ENCODE results near the gene CLDN16.

The CLDN16 gene
- long read RNA-seq, donor 1, transcript CLDN16-201 (5 exons, 3,273 nt) = major isoform, 15 of 34 reads
- long read RNA-seq, donor 1, partial matches to known transcripts = 19 of 34 reads
- long read RNA-seq, donor 1, other reads (novel, unspliced or antisense) = 0 of 34 reads
- long read RNA-seq, donor 2, transcript CLDN16-201 (5 exons, 3,273 nt) = major isoform, 12 of 12 reads
- long read RNA-seq, donor 2, partial matches to known transcripts = 0 of 12 reads
- long read RNA-seq, donor 2, other reads (novel, unspliced or antisense) = 0 of 12 reads
- long read RNA-seq, donor 3, transcript CLDN16-201 (5 exons, 3,273 nt) = major isoform, 9 of 9 reads
- long read RNA-seq, donor 3, partial matches to known transcripts = 0 of 9 reads
- long read RNA-seq, donor 3, other reads (novel, unspliced or antisense) = 0 of 9 reads
- long read RNA-seq, donor 4, transcript CLDN16-201 (5 exons, 3,273 nt) = major isoform, 11 of 21 reads
- long read RNA-seq, donor 4, partial matches to known transcripts = 9 of 21 reads
- long read RNA-seq, donor 4, other reads (novel, unspliced or antisense) = 0 of 21 reads
- long read RNA-seq, donor 5, transcript CLDN16-201 (5 exons, 3,273 nt) = major isoform, 19 of 37 reads
- long read RNA-seq, donor 5, partial matches to known transcripts = 6 of 37 reads
- long read RNA-seq, donor 5, other reads (novel, unspliced or antisense) = 12 of 37 reads
- long read RNA-seq, donor 6, transcript CLDN16-201 (5 exons, 3,273 nt) = major isoform, 12 of 17 reads
- long read RNA-seq, donor 6, partial matches to known transcripts = 5 of 17 reads
- long read RNA-seq, donor 6, other reads (novel, unspliced or antisense) = 0 of 17 reads
- long read RNA-seq, donor 7, transcript CLDN16-201 (5 exons, 3,273 nt) = major isoform, 16 of 16 reads
- long read RNA-seq, donor 7, partial matches to known transcripts = 0 of 16 reads
- long read RNA-seq, donor 7, other reads (novel, unspliced or antisense) = 0 of 16 reads
- long read RNA-seq, donor 8, transcript CLDN16-201 (5 exons, 3,273 nt) = major isoform, 16 of 21 reads
- long read RNA-seq, donor 8, partial matches to known transcripts = 5 of 21 reads
- long read RNA-seq, donor 8, other reads (novel, unspliced or antisense) = 0 of 21 reads

GRCh38 chr3:190387578-190388213 is at the start of gene CLDN16:
CLDN16 (plus strand) TSS chr3:190388163; CDS start chr3:190388330, 167 bp downstream.
- peak; percentile 14 for DNase-seq

- no peak for DNase-seq
Measured at GRCh38 chr3:190338717-190339116, 49.2 kb upstream of the CLDN16 start.

GRCh38 chr3:190339130-190339529 is 48.8 kb upstream of the CLDN16 start:
- no peak for DNase-seq

- DNase-seq = no peak
Measured at GRCh38 chr3:190340071-190340470, 47.9 kb upstream of the CLDN16 start.

- DNase-seq = peak; percentile 37
Measured at GRCh38 chr3:190345027-190345821, 42.7 kb upstream of the CLDN16 start.

- no peak for DNase-seq
Measured at GRCh38 chr3:190345878-190346277, 42.1 kb upstream of the CLDN16 start.

- DNase-seq = no peak
Measured at GRCh38 chr3:190346541-190346940, 41.4 kb upstream of the CLDN16 start.

GRCh38 chr3:190352861-190353457 is 35.0 kb upstream of the CLDN16 start:
- no peak for DNase-seq

GRCh38 chr3:190356246-190356645 is 31.7 kb upstream of the CLDN16 start:
- no peak for DNase-seq

- DNase-seq = no peak
Measured at GRCh38 chr3:190357468-190357867, 30.5 kb upstream of the CLDN16 start.

- no peak for DNase-seq
Measured at GRCh38 chr3:190359813-190360212, 28.1 kb upstream of the CLDN16 start.

GRCh38 chr3:190360228-190360627 is 27.7 kb upstream of the CLDN16 start:
- no peak for DNase-seq

- no peak for DNase-seq
Measured at GRCh38 chr3:190361791-190362190, 26.2 kb upstream of the CLDN16 start.

- DNase-seq = no peak
Measured at GRCh38 chr3:190362258-190362657, 25.7 kb upstream of the CLDN16 start.

GRCh38 chr3:190366133-190366532 is 21.8 kb upstream of the CLDN16 start:
- no peak for DNase-seq

- DNase-seq = no peak
Measured at GRCh38 chr3:190368881-190369280, 19.1 kb upstream of the CLDN16 start.

GRCh38 chr3:190369668-190370295 is 18.2 kb upstream of the CLDN16 start:
- no peak for DNase-seq

- no peak for DNase-seq
Measured at GRCh38 chr3:190370369-190370768, 17.6 kb upstream of the CLDN16 start.

- no peak for DNase-seq
Measured at GRCh38 chr3:190371152-190371551, 16.8 kb upstream of the CLDN16 start.

GRCh38 chr3:190375246-190375645 is 12.7 kb upstream of the CLDN16 start:
- DNase-seq = no peak

GRCh38 chr3:190375671-190376070 is 12.3 kb upstream of the CLDN16 start:
- no peak for DNase-seq

Data from right kidney (tissue), 9 donors.